Activated naive CD4-positive, alpha-beta T cell treated with anti-CD3 and anti-CD28 coated beads, Interleukin-2, amount 50 U/mL, for 16 hours (primary cell): ENCODE measurements around the gene GCGR.
A peak's percentile ranks its signal among the peaks of the same experiment; 100 is the strongest.
"Not testable (repeated sequence)": the region's sequence is repeated elsewhere in the genome, so short reads cannot be mapped to it uniquely, and the experiment has no call there.

Source experiments
- DNase-seq: peaks from one replicate; pipeline ENCODE4 v3.0.0-alpha.2; 2020

GCGR gene

GRCh38 chr17:81833160-81833920 is 29.4 kb downstream of the GCGR start, which contains the start of gene MCRIP1:
TSS of gene MCRIP1 (minus strand) at chr17:81833291. CDS start at chr17:81824506, 8,785 bp downstream.
- DNase-seq: peak; percentile 95

DNA sequence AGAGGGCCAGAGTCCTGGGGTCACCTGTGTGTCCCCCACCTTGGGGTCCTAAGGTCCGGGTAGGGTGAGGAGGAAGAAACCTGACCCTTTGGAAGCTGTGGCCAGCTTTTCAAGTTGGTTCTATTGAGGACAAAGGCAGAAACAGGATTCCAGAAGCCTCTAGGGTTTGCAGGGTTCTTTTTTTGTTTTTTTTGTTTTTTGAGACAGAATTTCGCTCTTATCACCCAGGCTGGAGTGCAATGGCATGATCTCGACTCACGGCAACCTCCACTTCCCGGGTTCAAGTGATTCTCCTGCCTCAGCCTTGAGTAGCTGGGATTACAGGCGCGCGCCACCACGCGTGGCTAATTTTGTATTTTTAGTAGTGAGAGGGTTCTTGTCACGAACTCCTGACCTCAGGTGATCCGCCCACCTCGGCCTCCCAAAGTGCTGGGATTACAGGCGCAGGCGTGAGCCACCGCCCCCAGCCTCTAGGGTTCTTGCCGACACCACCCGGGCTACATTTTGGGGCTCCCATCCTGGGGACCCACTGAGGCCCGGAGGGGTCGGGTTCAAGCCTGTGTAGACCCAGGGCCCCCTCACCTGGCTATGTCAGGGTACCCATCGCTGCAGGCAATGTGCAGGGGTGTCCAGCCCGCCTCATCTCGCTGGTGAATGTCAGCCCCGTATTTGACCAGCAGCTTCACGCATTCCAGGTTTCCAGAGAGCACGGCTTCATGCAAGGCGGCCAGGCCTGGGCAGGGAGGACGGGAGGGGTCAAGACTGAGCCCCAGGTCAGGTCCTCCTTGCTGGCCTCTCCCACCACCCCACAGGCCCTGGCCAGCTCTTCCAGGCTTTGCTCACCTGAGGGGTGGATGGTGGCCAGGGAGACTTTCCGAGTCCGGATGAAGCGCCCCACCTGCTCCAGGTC is 30.2 kb downstream of the GCGR start:
- no peak for DNase-seq

- DNase-seq: no peak
Observed at GRCh38 chr17:81834831-81835267, 30.9 kb downstream of the GCGR start, which contains the start of gene PPP1R27. TSS of gene PPP1R27 (minus strand) at chr17:81835050. CDS start at chr17:81834953, 97 bp downstream.

- DNase-seq: no peak
Observed at GRCh38 chr17:81837641-81838040, 33.7 kb downstream of the GCGR start.

- DNase-seq: no peak
Observed at GRCh38 chr17:81838753-81839255, 34.9 kb downstream of the GCGR start.

DNA sequence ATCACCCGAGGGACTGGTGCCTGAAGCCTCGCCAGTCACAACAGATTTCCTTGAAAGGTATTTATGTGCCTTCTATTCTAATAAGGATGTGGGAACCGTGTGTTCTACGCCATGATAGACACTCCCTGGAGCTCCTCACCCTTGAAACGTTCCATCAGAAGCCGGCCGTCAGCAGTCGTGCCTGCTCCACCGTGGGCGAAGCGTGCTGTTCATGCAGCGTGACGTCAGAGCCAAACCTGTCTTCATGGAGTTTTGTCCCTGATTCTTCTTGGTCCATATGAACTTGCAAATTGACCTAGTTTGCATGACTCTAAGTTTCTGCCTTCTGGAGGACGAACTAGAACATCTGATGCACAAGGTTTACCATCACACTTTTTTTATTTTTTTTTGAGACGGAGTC is 35.4 kb downstream of the GCGR start:
- DNase-seq: no peak

DNA sequence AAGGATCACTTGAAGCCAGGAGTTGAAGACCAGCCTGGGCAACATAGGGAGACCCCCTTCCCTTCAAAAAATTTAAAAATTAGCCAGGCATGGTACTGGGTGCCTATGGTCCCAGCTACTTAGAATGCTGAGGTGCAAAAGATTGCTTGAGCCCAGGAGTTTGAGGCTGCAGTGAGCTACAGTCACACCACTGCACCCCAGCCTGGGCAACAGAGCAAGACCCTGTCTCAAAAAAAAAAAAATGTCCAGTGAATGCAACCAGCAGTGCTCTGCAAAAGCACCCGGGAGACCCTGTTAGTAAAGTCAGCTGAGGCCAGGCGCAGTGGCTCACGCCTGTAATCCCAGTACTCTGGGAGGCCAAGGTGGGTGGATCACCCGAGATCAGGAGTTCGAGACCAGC is 36.1 kb downstream of the GCGR start:
- DNase-seq: not testable (repeated sequence)

GRCh38 chr17:81840826-81841778 is 37.2 kb downstream of the GCGR start:
- DNase-seq: no peak

DNA sequence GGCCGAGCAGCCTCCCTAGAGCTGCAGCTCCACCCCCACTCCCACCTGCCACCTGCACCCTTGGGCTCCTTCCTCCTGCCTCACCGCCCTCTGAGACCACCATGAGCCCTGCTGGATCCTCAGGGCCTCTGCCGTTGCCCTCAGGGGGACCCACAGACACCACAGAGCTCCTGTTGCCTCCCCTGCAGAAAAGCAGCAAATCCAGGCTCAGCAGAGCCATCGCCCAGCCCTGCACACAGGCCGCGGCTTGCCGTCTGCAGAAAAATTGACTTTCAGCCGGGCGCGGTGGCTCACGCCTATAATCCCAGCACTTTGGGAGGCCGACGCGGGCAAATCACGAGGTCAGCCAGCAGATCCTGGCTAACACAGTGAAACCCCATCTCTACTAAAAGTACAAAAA is 37.9 kb downstream of the GCGR start:
- no peak for DNase-seq

GRCh38 chr17:81842378-81842724 is 38.4 kb downstream of the GCGR start:
- DNase-seq: no peak

DNA sequence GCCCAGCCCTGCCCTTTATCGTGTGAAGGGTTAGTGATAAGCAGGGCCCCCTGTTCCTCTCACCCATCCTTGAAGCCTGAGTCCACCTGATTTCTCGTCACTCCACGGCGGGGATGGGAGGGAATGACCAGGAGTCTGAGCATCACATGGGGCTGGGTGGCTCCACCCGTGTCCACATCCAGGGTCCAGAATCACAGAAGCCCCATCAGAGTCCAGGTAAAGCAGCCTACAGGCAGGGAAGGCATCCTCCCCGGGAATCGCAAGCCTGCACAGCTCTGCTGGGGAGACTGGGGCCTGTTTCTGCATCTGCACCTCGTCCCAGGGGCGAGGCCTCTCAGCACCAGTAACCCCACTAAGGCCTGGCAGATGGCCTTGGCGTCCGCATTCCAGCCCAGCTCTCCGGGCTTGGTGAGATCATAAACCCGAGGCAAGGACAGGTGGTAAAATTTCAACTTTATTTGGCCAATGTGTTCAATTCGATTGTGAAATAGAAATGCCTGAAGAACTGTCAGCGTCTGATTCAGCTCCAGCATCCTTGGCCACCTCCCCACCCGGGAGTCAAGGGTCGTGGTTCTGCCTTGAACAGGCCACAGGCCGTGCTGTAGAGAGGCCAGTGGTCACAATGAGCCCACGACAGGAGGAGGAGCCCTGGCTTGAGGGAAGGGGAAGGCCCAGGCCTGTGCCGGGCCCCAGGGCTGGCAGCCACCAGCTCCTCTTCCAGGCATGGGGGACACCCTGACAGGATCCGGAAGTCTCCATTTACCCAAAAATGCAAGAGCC is 39.0 kb downstream of the GCGR start:
- no peak for DNase-seq

- no peak for DNase-seq
Observed at GRCh38 chr17:81843713-81844326, 39.9 kb downstream of the GCGR start.

- no peak for DNase-seq
Observed at GRCh38 chr17:81844327-81844851, 40.4 kb downstream of the GCGR start.

GRCh38 chr17:81844887-81845286 is 40.9 kb downstream of the GCGR start:
- DNase-seq: no peak

DNA sequence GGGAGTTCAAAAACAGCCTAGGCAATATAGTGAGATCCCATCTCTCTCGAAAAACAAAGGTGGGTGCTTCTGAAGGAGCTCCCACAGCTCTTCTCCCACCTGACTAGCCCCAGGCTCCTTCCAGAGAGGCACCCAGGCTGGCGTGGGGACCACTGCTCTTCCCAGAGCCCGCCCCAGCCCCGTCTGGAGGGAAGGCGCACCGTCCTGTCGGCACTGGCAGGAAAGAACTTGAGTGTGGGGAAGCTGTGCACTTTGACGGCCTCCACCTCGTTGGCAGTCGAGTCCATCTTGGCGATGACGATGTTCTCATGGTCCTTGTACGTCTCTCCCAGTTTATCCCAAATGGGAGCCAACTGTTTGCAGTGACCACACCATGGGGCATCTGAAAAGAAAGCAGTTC is 41.4 kb downstream of the GCGR start:
- DNase-seq: no peak

DNA sequence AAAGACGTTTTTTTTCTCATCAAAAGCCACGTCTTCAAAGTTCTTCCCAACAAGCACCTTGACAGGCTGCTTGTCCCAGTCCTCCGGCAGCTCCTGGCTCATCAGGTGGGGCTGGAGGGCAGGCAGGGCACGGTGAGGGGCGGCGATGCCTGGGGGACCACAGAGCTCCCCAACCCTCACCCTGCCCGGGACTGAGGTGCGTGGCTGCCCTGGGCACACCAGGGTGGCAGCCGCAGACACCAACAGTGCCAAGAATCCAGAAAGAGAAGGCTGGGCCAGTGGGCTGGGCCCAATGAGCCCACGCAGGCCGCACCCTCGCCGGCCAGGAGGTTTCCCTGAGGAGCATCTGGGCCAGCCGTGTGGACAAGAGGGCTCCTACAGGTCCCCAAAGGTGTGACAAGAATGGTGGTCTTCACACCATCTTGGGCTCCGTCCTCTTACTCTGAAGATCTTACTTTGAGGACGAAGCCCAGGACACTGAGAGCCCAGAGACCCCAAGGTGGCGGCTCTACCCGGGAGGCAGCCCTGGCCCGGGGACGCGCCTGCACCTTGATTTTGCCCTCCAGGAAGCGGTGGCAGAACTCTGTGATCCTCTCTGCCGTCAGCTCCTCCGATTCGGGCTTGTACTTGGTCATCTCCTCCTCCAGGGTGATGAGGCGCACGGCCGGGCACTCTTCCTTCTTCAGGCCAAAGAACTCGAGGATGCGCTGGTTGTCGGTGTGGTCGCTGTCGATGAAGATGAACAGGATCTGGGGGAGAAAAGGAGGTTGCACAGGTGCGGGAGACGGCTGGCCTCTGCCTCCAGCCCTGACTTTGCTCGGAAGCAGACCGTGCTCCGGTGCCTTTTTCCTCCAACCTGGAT is 42.2 kb downstream of the GCGR start:
- DNase-seq: no peak

DNA sequence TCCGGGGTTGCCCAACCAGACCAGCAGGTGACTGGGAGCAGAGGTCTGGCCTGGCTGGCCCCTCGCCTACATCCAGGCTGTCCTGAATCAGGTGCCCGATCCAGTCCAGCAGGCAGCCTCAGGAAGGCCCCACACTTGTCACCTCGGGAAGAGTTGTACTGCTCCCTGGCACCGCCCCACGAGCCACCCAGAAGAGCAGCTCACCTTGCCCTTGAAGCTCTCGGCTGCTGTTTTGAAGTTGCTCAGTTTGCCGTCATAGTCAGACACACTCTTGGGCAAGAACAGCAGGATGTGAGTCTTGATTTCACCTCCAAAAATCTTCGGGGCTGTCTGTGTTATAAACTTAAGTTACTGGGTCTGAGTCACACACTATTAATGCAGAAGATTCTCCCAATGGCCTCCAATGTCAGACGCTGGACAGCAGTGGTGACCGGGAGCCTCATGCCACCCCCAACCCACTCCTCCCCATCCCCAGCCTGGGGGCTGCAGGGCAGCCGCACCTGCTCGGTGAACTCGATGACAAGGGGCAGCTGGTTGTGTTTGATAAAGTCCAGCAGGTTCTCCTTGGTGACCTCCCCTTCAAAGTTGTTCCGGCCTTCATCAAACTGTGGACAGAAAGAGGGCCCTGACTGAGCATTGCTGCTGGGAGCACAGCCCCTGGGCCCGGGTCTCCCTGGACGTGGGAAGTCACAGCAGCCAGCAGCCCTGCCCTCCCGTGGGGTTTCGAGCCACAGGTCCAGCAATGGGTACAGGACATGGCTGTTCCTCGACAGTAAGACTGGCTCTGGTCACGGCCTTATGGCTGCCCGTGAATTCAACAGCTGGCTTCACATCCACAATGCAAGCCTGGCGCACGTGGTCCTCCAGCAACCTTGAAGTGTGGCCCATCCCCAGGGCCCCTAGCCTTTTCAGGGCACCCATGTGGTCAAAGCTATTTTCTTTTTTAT is 43.1 kb downstream of the GCGR start:
- no peak for DNase-seq

GRCh38 chr17:81849457-81849856 is 45.5 kb downstream of the GCGR start:
- DNase-seq: no peak

- DNase-seq: no peak
Observed at GRCh38 chr17:81851423-81851822, 47.5 kb downstream of the GCGR start.
